GM19193 (cell line): ENCODE measurements around the gene NR1I3.
A peak's percentile ranks its signal among the peaks of the same experiment; 100 is the strongest.

Experiments
- POLR2A ChIP-seq: IDR thresholded peaks from 4 replicates; pipeline ENCODE4 v1.6.1; 2011; ENCODE audit not compliant: insufficient read depth, insufficient read length; ENCODE audit errors: extremely low read depth

NR1I3 gene

DNA sequence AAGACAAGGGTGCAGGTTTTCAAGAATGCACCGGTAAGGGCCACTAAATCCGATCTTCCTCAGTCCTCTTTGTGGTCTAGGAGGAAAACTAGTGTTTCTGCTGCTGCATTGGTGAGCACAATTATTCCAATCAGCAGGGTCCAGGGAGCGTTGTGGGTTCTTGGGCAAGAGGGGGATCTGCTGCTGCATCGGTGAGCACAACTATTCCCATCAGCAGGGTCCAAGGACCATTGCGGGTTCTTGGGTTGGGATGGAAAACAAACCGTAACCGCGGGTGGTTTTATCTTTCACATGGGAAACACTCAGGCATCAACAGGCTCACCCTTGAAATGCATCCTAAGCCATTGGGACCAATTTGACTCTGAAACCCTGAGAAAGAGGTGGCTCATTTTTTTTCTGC, 13.6 kb upstream of the NR1I3 start:
- TF ChIP-seq POLR2A = no peak

DNA sequence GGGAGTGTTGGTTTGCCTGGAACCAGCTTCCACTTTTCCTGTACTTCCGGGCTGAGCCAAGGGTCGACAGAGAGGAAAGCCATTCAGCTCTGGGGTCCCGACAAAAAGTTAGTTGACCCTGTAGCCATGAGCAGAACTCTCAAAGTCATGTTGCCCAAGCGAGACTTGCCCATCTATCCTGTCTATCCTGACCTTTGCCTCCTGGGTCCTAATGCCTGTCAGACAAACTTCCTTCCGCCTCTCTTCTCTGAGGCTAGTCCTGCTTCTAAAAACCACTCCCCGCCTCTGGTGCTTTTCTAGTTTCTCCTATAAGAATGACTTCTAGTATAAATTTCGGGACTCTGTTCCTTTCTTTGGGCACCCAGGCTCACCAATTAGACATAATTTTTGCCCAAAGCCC, 12.8 kb upstream of the NR1I3 start:
- no peak for TF ChIP-seq POLR2A

- no peak for TF ChIP-seq POLR2A
Measured at GRCh38 chr1:161244888-161245287, 6.9 kb upstream of the NR1I3 start.

- TF ChIP-seq POLR2A = no peak
Measured at GRCh38 chr1:161242313-161242712, 4.3 kb upstream of the NR1I3 start.

DNA sequence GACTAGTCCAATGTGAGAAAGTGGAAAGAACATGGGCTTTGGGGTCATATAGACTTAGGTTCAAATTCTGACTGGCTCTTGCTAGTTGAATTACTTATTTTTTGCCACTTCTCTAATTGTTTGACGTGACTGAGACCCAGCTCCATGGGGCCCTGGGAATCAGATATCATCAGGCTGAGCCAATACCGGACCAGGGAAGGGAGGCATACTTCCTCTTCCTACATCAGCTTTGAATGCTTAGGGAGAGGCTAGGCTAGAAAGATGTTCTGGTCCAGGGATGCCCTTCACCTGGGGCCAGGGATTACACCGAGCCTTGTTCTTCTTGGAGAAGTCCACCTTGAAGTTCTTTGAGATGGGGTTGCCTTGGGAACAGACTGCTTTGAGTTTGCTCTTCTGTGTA, 3.7 kb upstream of the NR1I3 start:
- no peak for TF ChIP-seq POLR2A

DNA sequence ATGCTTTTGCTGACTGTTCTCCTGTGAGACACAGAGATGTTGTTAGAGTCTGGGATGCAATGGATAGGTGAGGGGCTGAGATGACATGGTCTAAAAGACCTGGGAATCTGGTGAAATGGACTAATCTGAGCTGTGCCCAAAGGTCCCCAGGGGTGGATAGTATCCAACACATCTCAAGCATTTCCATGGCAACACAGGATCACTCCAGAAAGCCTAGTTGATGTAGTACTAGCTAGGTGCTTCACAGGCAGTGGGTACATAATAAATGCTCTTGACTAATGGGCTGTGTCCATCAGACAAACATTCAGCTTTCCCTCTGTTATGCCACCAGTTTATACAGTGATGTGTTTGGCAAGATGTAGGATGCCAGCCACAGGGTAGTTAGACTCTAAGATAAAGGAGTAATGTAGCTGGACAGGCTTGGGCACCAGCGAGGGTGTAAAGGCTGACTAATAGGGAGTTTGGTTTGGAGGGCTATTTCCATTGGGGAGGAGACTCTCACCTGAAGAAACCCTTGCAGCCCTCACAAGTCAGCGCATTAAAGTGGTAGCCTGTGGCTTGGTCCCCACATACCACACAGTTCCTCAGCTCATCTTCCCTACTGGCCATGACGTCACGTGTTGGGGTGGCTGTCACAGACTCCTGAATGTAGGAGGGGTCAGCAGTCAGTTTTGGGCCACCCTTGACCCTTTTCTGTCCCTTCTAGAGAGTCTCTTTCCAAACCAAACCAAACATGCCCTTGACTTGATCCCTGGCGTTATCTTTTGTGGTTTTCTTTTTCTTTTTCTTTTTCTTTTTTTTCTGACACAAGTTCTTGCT, 1.8 kb downstream of the NR1I3 start:
- TF ChIP-seq POLR2A = no peak

- TF ChIP-seq POLR2A = no peak
Measured at GRCh38 chr1:161233102-161233501, 4.9 kb downstream of the NR1I3 start.

- TF ChIP-seq POLR2A = no peak
Measured at GRCh38 chr1:161230762-161231161, 7.2 kb downstream of the NR1I3 start.

DNA sequence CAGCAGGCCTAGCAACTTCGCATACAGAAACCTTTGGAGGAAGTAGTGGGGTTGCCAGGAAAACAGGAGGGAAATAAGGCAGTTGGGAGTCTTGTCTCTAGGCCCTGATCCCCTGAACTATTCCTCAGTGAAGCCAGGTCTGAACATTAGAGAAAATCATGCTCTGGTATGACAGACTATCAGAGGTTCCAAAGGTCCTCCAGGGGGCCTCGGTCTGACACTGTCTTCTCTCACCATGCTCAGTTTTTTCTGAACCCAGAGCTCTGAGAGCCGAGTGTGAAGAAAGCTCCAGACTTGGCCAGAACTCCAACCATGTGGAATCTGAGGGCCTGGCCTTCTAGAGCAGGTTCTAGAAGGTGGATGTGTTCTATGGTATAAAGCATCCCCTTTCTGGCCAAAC, 8.1 kb downstream of the NR1I3 start:
- TF ChIP-seq POLR2A = no peak

DNA sequence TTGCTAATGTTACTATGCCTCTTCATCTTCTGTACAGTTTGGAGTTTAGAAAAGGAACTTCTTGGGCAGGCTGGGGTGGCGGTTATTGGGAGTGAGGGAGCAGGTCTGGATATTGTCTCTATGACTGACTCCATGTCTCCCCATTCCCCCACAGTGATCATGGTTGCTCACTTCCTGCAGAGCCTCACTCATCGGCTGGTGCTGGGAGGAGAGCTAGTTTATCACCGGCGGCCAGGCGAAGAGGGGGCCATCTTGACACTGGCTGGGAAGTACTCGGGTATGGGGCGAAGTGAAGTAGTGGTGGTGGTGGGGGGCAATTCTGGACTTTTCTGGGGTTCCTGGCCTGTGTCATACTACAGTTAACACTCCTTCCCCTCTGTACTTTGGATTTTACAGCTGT, 10.0 kb downstream of the NR1I3 start:
- TF ChIP-seq POLR2A = no peak

GRCh38 chr1:161227196-161227871, 10.7 kb downstream of the NR1I3 start:
- TF ChIP-seq POLR2A = no peak

DNA sequence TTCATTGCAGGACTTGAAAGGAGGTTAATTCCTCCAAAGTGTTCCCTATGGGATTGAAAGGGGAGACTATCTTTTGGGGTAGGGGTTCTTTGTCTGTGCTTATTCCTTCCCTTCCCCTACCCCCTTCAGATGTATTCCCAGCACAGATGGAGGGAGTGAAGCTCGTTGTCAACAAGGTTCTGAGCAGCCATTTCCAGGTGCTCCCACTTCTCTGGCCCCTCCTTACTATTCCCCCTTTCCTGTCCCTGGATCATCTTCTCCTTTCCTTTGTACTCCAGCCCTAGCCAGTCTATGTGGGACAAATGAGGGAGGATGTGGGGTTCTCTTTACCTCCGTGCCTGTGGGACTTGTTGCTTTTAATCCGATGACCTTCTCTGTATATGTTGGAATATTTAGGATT, 11.2 kb downstream of the NR1I3 start:
- no peak for TF ChIP-seq POLR2A

- no peak for TF ChIP-seq POLR2A
Measured at GRCh38 chr1:161226320-161226711, 11.7 kb downstream of the NR1I3 start.

DNA sequence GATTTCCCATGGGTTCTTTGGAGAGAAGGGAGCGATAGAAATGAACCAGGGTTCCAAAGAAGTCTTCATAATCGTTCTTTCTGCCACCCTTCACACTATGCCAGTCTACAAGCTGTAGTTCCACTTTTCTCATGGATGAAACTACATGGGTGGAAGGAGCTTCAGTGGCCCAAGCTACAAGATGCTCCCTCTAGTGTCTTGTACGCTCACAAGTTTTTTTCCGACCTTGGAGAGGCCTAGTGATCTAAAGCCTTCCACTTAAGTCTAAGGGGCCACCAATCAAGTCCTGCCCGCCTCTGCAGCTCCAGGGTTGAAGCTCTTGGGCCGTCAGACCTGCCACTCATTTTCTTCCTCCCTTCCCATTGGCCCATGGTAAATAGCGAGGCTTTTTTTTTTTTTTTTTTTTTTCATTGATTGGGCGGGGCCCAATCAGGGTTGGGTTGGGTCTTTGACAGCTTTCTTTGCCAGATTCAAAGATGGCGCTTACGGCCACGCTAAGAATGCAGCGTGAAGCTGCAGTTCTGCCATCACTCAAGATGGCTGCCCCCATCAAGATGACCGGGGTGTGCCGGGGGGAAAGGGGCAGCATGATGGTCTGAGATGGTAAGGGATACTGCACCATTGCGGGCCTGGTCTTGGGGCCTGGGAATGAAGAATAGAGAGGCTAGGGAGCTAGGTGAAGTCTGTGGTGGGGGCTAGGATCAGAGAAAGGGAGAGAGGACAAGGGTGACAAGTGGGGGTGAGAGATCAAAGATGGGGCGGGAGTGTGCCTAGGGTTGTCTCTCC, 12.3 kb downstream of the NR1I3 start, which contains the start of gene TOMM40L:
Gene TOMM40L (plus strand): TSS at position 527 of the 786 bp plus-strand sequence. CDS start 430 bp downstream, outside the sequence.
- peak; percentile 65 for TF ChIP-seq POLR2A

GRCh38 chr1:161225178-161225533, 12.8 kb downstream of the NR1I3 start:
- no peak for TF ChIP-seq POLR2A
